ENCODE data around the gene DEPDC1B. TPM values are rescaled to one million over a fixed set of nuclear protein-coding genes. Genes with fewer than 3 reads are reported as not detected.
A peak's percentile ranks its signal among the peaks of the same experiment; 100 is the strongest.

The DEPDC1B gene
- total and polyA plus RNA-seq, 2 experiments from 2014 or later: 38.3 to 67.9 TPM

- H3K4me1 Mint-ChIP-seq: no peaks in the 10 kb centered on the region
- no peaks in the 10 kb centered on the region for H3K4me1 ChIP-seq (ENCODE audit: insufficient read depth)
- 0 out of 2 replicates have a peak, but pooled peaks cover 9% of the 10 kb centered on the region for H3K36me3 ChIP-seq (ENCODE audit: insufficient read depth)
- no peaks in the 10 kb centered on the region for H4K20me1 ChIP-seq (replicated peaks; ENCODE audit: insufficient read depth)
- H3K36me3 Mint-ChIP-seq (ENCODE audit: low read depth): peaks cover 13% of the 10 kb centered on the region
- H3K27me3 Mint-ChIP-seq (ENCODE audit: insufficient read depth, low read depth, poor library complexity): no peaks in the 10 kb centered on the region
- no peak overlapping the region for H3K4me3 ChIP-seq
- no peak overlapping the region for H3K4me2 ChIP-seq
- H3K9me2 ChIP-seq (ENCODE audit: insufficient read depth): no peaks in the 10 kb centered on the region; the same call in 1 of the 2 replicates
- H3K27ac ChIP-seq (ENCODE audit: low read depth): no peak overlapping the region
- H3K9me3 Mint-ChIP-seq: peaks cover 7% of the 10 kb centered on the region; the same call in 2 of the 3 replicates
- no peaks in the 10 kb centered on the region for H3K79me2 ChIP-seq (replicated peaks; ENCODE audit: insufficient read depth)
- DNase-seq (ENCODE audit: low spot score): peak; percentile 33
- ATAC-seq: no peak
- H3K27me3 ChIP-seq (ENCODE audit: insufficient read depth): no peaks in the 10 kb centered on the region
- no peaks in the 10 kb centered on the region for H3F3A ChIP-seq (replicated peaks; ENCODE audit: low read depth)
- no peak overlapping the region for H2AFZ ChIP-seq
- no peak overlapping the region for H3K4me3 Mint-ChIP-seq
- H3K27ac Mint-ChIP-seq: no peak overlapping the region
- TF ChIP-seq REST (IDR thresholded peaks at IDR 0.05; ENCODE audit: unreplicated experiment): no peak
- no peak for TF ChIP-seq CREB1 (CRISPR knock-in tag; IDR thresholded peaks at IDR 0.05; ENCODE audit: low read depth)
- peak in 1 of 2 experiments; percentile 54; a peak in 3 of 4 replicates for TF ChIP-seq CTCF (conservative IDR thresholded peaks at IDR 0.05; ENCODE audit: low read depth in 2 of 2)
Observed at GRCh38 chr5:60586307-60586901, 113.6 kb downstream of the DEPDC1B start.

GRCh38 chr5:60585618-60586017 lies 114.3 kb downstream of the DEPDC1B start:
- Histone ChIP-seq H3K36me3 (ENCODE audit: insufficient read depth) (0 out of 2 replicates have a peak, but pooled peaks cover 9% of the 10 kb centered on the region), H3K4me3 (no peak overlapping the region), H3F3A (replicated peaks; ENCODE audit: low read depth) (no peaks in the 10 kb centered on the region), H3K27me3 (ENCODE audit: insufficient read depth) (no peaks in the 10 kb centered on the region), H3K4me1 (ENCODE audit: insufficient read depth) (no peaks in the 10 kb centered on the region), H4K20me1 (replicated peaks; ENCODE audit: insufficient read depth) (no peaks in the 10 kb centered on the region), H3K9me2 (ENCODE audit: insufficient read depth) (no peaks in the 10 kb centered on the region; the same call in 1 of the 2 replicates), H3K4me2 (no peak overlapping the region), H2AFZ (no peak overlapping the region), H3K79me2 (replicated peaks; ENCODE audit: insufficient read depth) (no peaks in the 10 kb centered on the region), H3K27ac (ENCODE audit: low read depth) (no peak overlapping the region)
- H3K27ac Mint-ChIP-seq: no peak overlapping the region
- H3K4me3 Mint-ChIP-seq: no peak overlapping the region
- no peak for ATAC-seq
- no peak for DNase-seq (ENCODE audit: low spot score)
- H3K4me1 Mint-ChIP-seq: no peaks in the 10 kb centered on the region
- TF ChIP-seq CTCF (conservative IDR thresholded peaks at IDR 0.05; ENCODE audit: low read depth in 2 of 2) (no peak), EZH2phosphoT487 (IDR thresholded peaks at IDR 0.05; ENCODE audit: unreplicated experiment) (no peak), STAT1 (IDR thresholded peaks at IDR 0.05; ENCODE audit: unreplicated experiment) (no peak), NANOG (IDR thresholded peaks at IDR 0.05; ENCODE audit: borderline replicate concordance) (no peak), EZH2 (IDR thresholded peaks at IDR 0.05; ENCODE audit: low read depth, unreplicated experiment) (no peak), POLR2AphosphoS5 (IDR thresholded peaks at IDR 0.05; ENCODE audit: low read depth) (no peak), JUNB (IDR thresholded peaks at IDR 0.05; ENCODE audit: unreplicated experiment) (no peak)
- no peaks in the 10 kb centered on the region for H3K27me3 Mint-ChIP-seq (ENCODE audit: insufficient read depth, low read depth, poor library complexity)
- H3K9me3 Mint-ChIP-seq: peaks cover 7% of the 10 kb centered on the region; the same call in 2 of the 3 replicates
- peaks cover 13% of the 10 kb centered on the region for H3K36me3 Mint-ChIP-seq (ENCODE audit: low read depth)

Measured in GM23338 (cell line).